Renal cortex interstitium (tissue), 3 donors: ENCODE results near the gene USP17L20. TPM values are rescaled to one million over a fixed set of nuclear protein-coding genes. Genes with fewer than 3 reads are reported as not detected.

Source experiments
- polyA plus RNA-seq, 3 donors: library from polyadenylated mRNA; unstranded; fragments of 120-200 nt; gene quantifications; one replicate each; pipeline ENCODE4 v1.2.1, GENCODE V29; 2013; ENCODE audit not compliant: insufficient read length in 3 of 3

The USP17L20 gene
- polyA plus RNA-seq, 3 donors: not detected

Other genes starting within 250 kb of the USP17L20 start
- under 1 TPM in 2 of 3 donors, not detected in 1; 0.11 to 0.20 TPM for gene FAM90A26, start 87.7 kb upstream of the USP17L20 start, polyA plus RNA-seq
- gene USP17L10, start 47.5 kb upstream of the USP17L20 start, polyA plus RNA-seq: not detected
- gene USP17L11, start 42.7 kb upstream of the USP17L20 start, polyA plus RNA-seq: not detected
- gene USP17L12, start 38.0 kb upstream of the USP17L20 start, polyA plus RNA-seq: not detected
- gene USP17L13, start 33.2 kb upstream of the USP17L20 start, polyA plus RNA-seq: not detected
- not detected for gene USP17L15, start 23.7 kb upstream of the USP17L20 start, polyA plus RNA-seq
- not detected for gene USP17L17, start 14.2 kb upstream of the USP17L20 start, polyA plus RNA-seq
- not detected for gene USP17L18, start 9.5 kb upstream of the USP17L20 start, polyA plus RNA-seq
- not detected for gene USP17L19, start 4.7 kb upstream of the USP17L20 start, polyA plus RNA-seq
- gene USP17L21, start 4.7 kb downstream of the USP17L20 start, polyA plus RNA-seq: not detected
- not detected for gene USP17L22, start 9.5 kb downstream of the USP17L20 start, polyA plus RNA-seq
- gene USP17L24, start 67.0 kb downstream of the USP17L20 start, polyA plus RNA-seq: not detected
- gene USP17L25, start 71.8 kb downstream of the USP17L20 start, polyA plus RNA-seq: not detected
- gene USP17L26, start 76.5 kb downstream of the USP17L20 start, polyA plus RNA-seq: not detected
- gene USP17L5, start 81.3 kb downstream of the USP17L20 start, polyA plus RNA-seq: not detected
- gene USP17L27, start 86.0 kb downstream of the USP17L20 start, polyA plus RNA-seq: not detected
- not detected for gene USP17L28, start 90.8 kb downstream of the USP17L20 start, polyA plus RNA-seq
- gene USP17L29, start 95.5 kb downstream of the USP17L20 start, polyA plus RNA-seq: not detected
- not detected for gene USP17L30, start 105.0 kb downstream of the USP17L20 start, polyA plus RNA-seq
- gene DEFB131A, start 186.3 kb downstream of the USP17L20 start, polyA plus RNA-seq: not detected